Limb (tissue), 2 donors: ENCODE data around the gene GLI3.

Experiments
- DNase-seq, 2 donors: peaks; one replicate each; pipeline ENCODE4 v3.0.0-alpha.2; 2016; ENCODE audit errors: extremely low spot score in 2 of 2

Gene GLI3

GRCh38 chr7:42236266-42236975 is 588 bp downstream of the GLI3 start:
- peak; percentile 69 to 82 for DNase-seq

GRCh38 chr7:42235741-42236161 is 1.3 kb downstream of the GLI3 start:
- DNase-seq: peak; percentile 67 to 73

- no peak for DNase-seq
Observed at GRCh38 chr7:42234736-42235135, 2.3 kb downstream of the GLI3 start.

GRCh38 chr7:42233695-42234331 is 3.2 kb downstream of the GLI3 start:
- no peak for DNase-seq

- no peak for DNase-seq
Observed at GRCh38 chr7:42233171-42233570, 3.8 kb downstream of the GLI3 start.

- DNase-seq: no peak
Observed at GRCh38 chr7:42232275-42232674, 4.7 kb downstream of the GLI3 start.

GRCh38 chr7:42231043-42231787 is 5.8 kb downstream of the GLI3 start:
- no peak for DNase-seq

- DNase-seq: peak in 1 of 2 donors; percentile 67
Observed at GRCh38 chr7:42227936-42228591, 8.9 kb downstream of the GLI3 start.

GRCh38 chr7:42227541-42227935 is 9.5 kb downstream of the GLI3 start:
- DNase-seq: peak in 1 of 2 donors; percentile 56

GRCh38 chr7:42227021-42227420 is 10.0 kb downstream of the GLI3 start:
- DNase-seq: no peak

GRCh38 chr7:42226354-42226941 is 10.6 kb downstream of the GLI3 start:
- no peak for DNase-seq

GRCh38 chr7:42224391-42225003 is 12.5 kb downstream of the GLI3 start:
- DNase-seq: no peak

- no peak for DNase-seq
Observed at GRCh38 chr7:42222891-42223290, 14.1 kb downstream of the GLI3 start.

- DNase-seq: no peak
Observed at GRCh38 chr7:42222125-42222524, 14.9 kb downstream of the GLI3 start.

- DNase-seq: no peak
Observed at GRCh38 chr7:42221304-42221703, 15.7 kb downstream of the GLI3 start.

GRCh38 chr7:42219447-42219846 is 17.6 kb downstream of the GLI3 start:
- no peak for DNase-seq

GRCh38 chr7:42218248-42218647 is 18.8 kb downstream of the GLI3 start:
- no peak for DNase-seq

- DNase-seq: no peak
Observed at GRCh38 chr7:42217548-42217947, 19.5 kb downstream of the GLI3 start.

GRCh38 chr7:42217053-42217452 is 20.0 kb downstream of the GLI3 start:
- DNase-seq: no peak

- DNase-seq: no peak
Observed at GRCh38 chr7:42214060-42214679, 22.8 kb downstream of the GLI3 start.

GRCh38 chr7:42213093-42213492 is 23.9 kb downstream of the GLI3 start:
- DNase-seq: no peak
